Astrocyte of the hippocampus (primary cell): ENCODE data around the gene MICALL2.
"Not testable (repeated sequence)": the region's sequence is repeated elsewhere in the genome, so short reads cannot be mapped to it uniquely, and the experiment has no call there.

Experiments used
- DNase-seq: peaks from one replicate; pipeline ENCODE4 v3.0.0; 2011; ENCODE audit warnings: low read depth, low spot score

The MICALL2 gene

GRCh38 chr7:1447551-1448244, 11.6 kb downstream of the MICALL2 start:
- DNase-seq, result peak; percentile 38

- no peak for DNase-seq
Measured at GRCh38 chr7:1447112-1447511, 12.2 kb downstream of the MICALL2 start.

- no peak for DNase-seq
Measured at GRCh38 chr7:1446620-1447032, 12.6 kb downstream of the MICALL2 start.

GRCh38 chr7:1446026-1446425, 13.2 kb downstream of the MICALL2 start:
- DNase-seq, result peak; percentile 34

GRCh38 chr7:1445341-1445740, 13.9 kb downstream of the MICALL2 start:
- no peak for DNase-seq

- no peak for DNase-seq
Measured at GRCh38 chr7:1444925-1445322, 14.3 kb downstream of the MICALL2 start.

GRCh38 chr7:1444214-1444924, 14.9 kb downstream of the MICALL2 start:
- no peak for DNase-seq

GRCh38 chr7:1443587-1444200, 15.6 kb downstream of the MICALL2 start:
- not testable (repeated sequence) for DNase-seq

GRCh38 chr7:1442355-1443124, 16.7 kb downstream of the MICALL2 start:
- no peak for DNase-seq

- no peak for DNase-seq
Measured at GRCh38 chr7:1441615-1442354, 17.5 kb downstream of the MICALL2 start.

GRCh38 chr7:1440620-1441019, 18.6 kb downstream of the MICALL2 start:
- no peak for DNase-seq

- DNase-seq, result no peak
Measured at GRCh38 chr7:1439373-1440363, 19.6 kb downstream of the MICALL2 start.

- no peak for DNase-seq
Measured at GRCh38 chr7:1438821-1439220, 20.4 kb downstream of the MICALL2 start.

- DNase-seq, result no peak
Measured at GRCh38 chr7:1438208-1438607, 21.1 kb downstream of the MICALL2 start.

GRCh38 chr7:1437155-1437880, 22.0 kb downstream of the MICALL2 start:
- DNase-seq, result no peak

GRCh38 chr7:1436608-1437007, 22.7 kb downstream of the MICALL2 start:
- DNase-seq, result no peak

GRCh38 chr7:1434891-1435670, 24.2 kb downstream of the MICALL2 start:
- no peak for DNase-seq

- no peak for DNase-seq
Measured at GRCh38 chr7:1434165-1434718, 25.0 kb downstream of the MICALL2 start.
